Stimulated activated CD8-positive, alpha-beta memory T cell treated with anti-CD3 and anti-CD28 coated beads, Interleukin-12 subunit alpha, Interleukin-12 subunit beta, amount 100 ng/mL, for 24 hours (primary cell): Measurements from ENCODE around the gene CLSTN2.

Experiments
- DNase-seq: peaks from one replicate; pipeline ENCODE4 v3.0.0-alpha.2; 2020; ENCODE audit errors: extremely low read depth

Gene CLSTN2

GRCh38 chr3:140236836-140237501 lies 302.0 kb downstream of the CLSTN2 start:
- DNase-seq, result no peak

GRCh38 chr3:140238646-140239314 lies 303.8 kb downstream of the CLSTN2 start:
- no peak for DNase-seq

GRCh38 chr3:140242818-140243276 lies 307.9 kb downstream of the CLSTN2 start:
- DNase-seq, result no peak

GRCh38 chr3:140243575-140243974 lies 308.6 kb downstream of the CLSTN2 start:
- DNase-seq, result no peak

- DNase-seq, result no peak
Measured at GRCh38 chr3:140244893-140245292, 309.9 kb downstream of the CLSTN2 start.

GRCh38 chr3:140246578-140246977 lies 311.6 kb downstream of the CLSTN2 start:
- no peak for DNase-seq

GRCh38 chr3:140247775-140248174 lies 312.8 kb downstream of the CLSTN2 start:
- no peak for DNase-seq

- no peak for DNase-seq
Measured at GRCh38 chr3:140249188-140249587, 314.2 kb downstream of the CLSTN2 start.

- no peak for DNase-seq
Measured at GRCh38 chr3:140250010-140250855, 315.2 kb downstream of the CLSTN2 start.

GRCh38 chr3:140250945-140251344 lies 316.0 kb downstream of the CLSTN2 start:
- DNase-seq, result no peak

- DNase-seq, result no peak
Measured at GRCh38 chr3:140251678-140252077, 316.7 kb downstream of the CLSTN2 start.

- DNase-seq, result no peak
Measured at GRCh38 chr3:140252812-140253656, 318.0 kb downstream of the CLSTN2 start.

GRCh38 chr3:140258222-140258724 lies 323.3 kb downstream of the CLSTN2 start:
- no peak for DNase-seq

GRCh38 chr3:140265302-140265701 lies 330.3 kb downstream of the CLSTN2 start:
- no peak for DNase-seq

- no peak for DNase-seq
Measured at GRCh38 chr3:140268103-140268502, 333.1 kb downstream of the CLSTN2 start.

- no peak for DNase-seq
Measured at GRCh38 chr3:140268610-140269009, 333.6 kb downstream of the CLSTN2 start.

- DNase-seq, result no peak
Measured at GRCh38 chr3:140270329-140270728, 335.3 kb downstream of the CLSTN2 start.

- no peak for DNase-seq
Measured at GRCh38 chr3:140273542-140274195, 338.7 kb downstream of the CLSTN2 start.

GRCh38 chr3:140274429-140274828 lies 339.4 kb downstream of the CLSTN2 start:
- DNase-seq, result no peak

- DNase-seq, result no peak
Measured at GRCh38 chr3:140276703-140277102, 341.7 kb downstream of the CLSTN2 start.

- DNase-seq, result no peak
Measured at GRCh38 chr3:140277886-140278285, 342.9 kb downstream of the CLSTN2 start.
